ENCODE data around the gene EFHC2. TPM values are rescaled to one million over a fixed set of nuclear protein-coding genes. Genes with fewer than 3 reads are reported as not detected.

The EFHC2 gene
- total RNA-seq, 1 experiment from 2014 or later = not detected

DNA sequence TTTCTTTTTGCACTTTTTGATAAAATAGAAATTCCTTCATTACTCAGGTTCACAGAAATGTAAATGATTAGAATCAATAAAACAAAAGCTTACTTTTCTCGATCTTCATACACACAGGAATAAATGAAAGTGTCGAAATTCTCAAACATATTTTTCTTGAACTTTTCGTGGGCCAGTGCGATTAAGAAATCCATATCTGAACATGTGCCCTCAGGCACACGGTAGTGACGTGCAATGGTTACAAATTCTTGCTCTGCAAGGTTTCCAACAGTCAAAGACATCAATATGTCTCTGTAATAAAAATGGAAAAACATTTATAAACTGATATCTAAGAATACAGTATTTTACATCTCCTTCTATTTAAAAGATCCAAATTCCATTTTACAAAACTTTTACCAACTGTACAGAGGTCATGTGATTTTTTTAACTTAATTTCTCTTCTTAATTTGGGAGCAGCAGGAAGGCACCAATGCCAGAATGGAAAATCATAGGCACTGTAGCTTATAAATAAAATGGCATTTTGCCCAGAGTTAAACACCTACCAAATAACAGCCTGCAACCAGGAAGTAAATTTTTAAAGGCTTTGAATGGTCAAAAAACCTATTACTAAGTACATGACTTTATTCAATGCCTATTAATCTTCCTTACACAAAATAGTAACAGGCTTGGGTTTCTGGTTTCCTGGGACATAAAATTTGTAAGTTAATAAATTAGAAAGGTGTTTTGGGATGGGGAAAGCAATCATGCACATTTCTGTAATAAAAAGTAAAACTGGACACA lies 165.0 kb downstream of the EFHC2 start:
- H3K4me1 ChIP-seq (ENCODE audit: low read length) = no peaks in the 10 kb centered on the region
- H3K9me2 ChIP-seq (replicated peaks; ENCODE audit: insufficient read depth, low read length) = no peaks in the 10 kb centered on the region
- H3K27ac ChIP-seq (ENCODE audit: low read length) = no peak overlapping the region
- no peaks in the 10 kb centered on the region for H4K20me1 ChIP-seq (ENCODE audit: insufficient read depth, low read depth, low read length)
- H3K27me3 ChIP-seq (ENCODE audit: low read length) = no peaks in the 10 kb centered on the region
- H3K36me3 ChIP-seq (ENCODE audit: insufficient read depth, low read length) = no peaks in the 10 kb centered on the region
- H3K9me3 ChIP-seq (ENCODE audit: low read length) = no peaks in the 10 kb centered on the region
- H3K9ac ChIP-seq (ENCODE audit: low read length) = no peak overlapping the region
- H3K79me2 ChIP-seq (ENCODE audit: low read length) = no peaks in the 10 kb centered on the region
- no peak overlapping the region for H3K4me3 ChIP-seq (ENCODE audit: low read length)
- H2AFZ ChIP-seq (ENCODE audit: low read length) = no peak overlapping the region
- H3K4me2 ChIP-seq (ENCODE audit: low read depth, low read length, poor library complexity, severe bottlenecking) = no peak overlapping the region
- DNase-seq = no peak

GRCh38 chrX:44175455-44175854 lies 168.0 kb downstream of the EFHC2 start:
- no peak overlapping the region for H3K4me3 ChIP-seq (ENCODE audit: low read length)
- H3K79me2 ChIP-seq (ENCODE audit: low read length) = no peaks in the 10 kb centered on the region
- H4K20me1 ChIP-seq (ENCODE audit: insufficient read depth, low read depth, low read length) = no peaks in the 10 kb centered on the region
- no peak overlapping the region for H3K27ac ChIP-seq (ENCODE audit: low read length)
- no peaks in the 10 kb centered on the region for H3K4me1 ChIP-seq (ENCODE audit: low read length)
- H3K4me2 ChIP-seq (ENCODE audit: low read depth, low read length, poor library complexity, severe bottlenecking) = no peak overlapping the region
- H3K9ac ChIP-seq (ENCODE audit: low read length) = no peak overlapping the region
- H3K27me3 ChIP-seq (ENCODE audit: low read length) = no peaks in the 10 kb centered on the region
- no peak for DNase-seq
- no peaks in the 10 kb centered on the region for H3K9me3 ChIP-seq (ENCODE audit: low read length)
- no peaks in the 10 kb centered on the region for H3K9me2 ChIP-seq (replicated peaks; ENCODE audit: insufficient read depth, low read length)
- H3K36me3 ChIP-seq (ENCODE audit: insufficient read depth, low read length) = no peaks in the 10 kb centered on the region
- H2AFZ ChIP-seq (ENCODE audit: low read length) = no peak overlapping the region

GRCh38 chrX:44174061-44174460 lies 169.4 kb downstream of the EFHC2 start:
- no peak overlapping the region for H3K4me2 ChIP-seq (ENCODE audit: low read depth, low read length, poor library complexity, severe bottlenecking)
- no peak overlapping the region for H2AFZ ChIP-seq (ENCODE audit: low read length)
- no peak for DNase-seq
- H3K9ac ChIP-seq (ENCODE audit: low read length) = no peak overlapping the region
- no peaks in the 10 kb centered on the region for H3K9me3 ChIP-seq (ENCODE audit: low read length)
- no peak overlapping the region for H3K4me3 ChIP-seq (ENCODE audit: low read length)
- H3K27me3 ChIP-seq (ENCODE audit: low read length) = no peaks in the 10 kb centered on the region
- H3K79me2 ChIP-seq (ENCODE audit: low read length) = no peaks in the 10 kb centered on the region
- H3K36me3 ChIP-seq (ENCODE audit: insufficient read depth, low read length) = no peaks in the 10 kb centered on the region
- no peaks in the 10 kb centered on the region for H3K9me2 ChIP-seq (replicated peaks; ENCODE audit: insufficient read depth, low read length)
- H3K27ac ChIP-seq (ENCODE audit: low read length) = no peak overlapping the region
- no peaks in the 10 kb centered on the region for H4K20me1 ChIP-seq (ENCODE audit: insufficient read depth, low read depth, low read length)
- no peaks in the 10 kb centered on the region for H3K4me1 ChIP-seq (ENCODE audit: low read length)

DNA sequence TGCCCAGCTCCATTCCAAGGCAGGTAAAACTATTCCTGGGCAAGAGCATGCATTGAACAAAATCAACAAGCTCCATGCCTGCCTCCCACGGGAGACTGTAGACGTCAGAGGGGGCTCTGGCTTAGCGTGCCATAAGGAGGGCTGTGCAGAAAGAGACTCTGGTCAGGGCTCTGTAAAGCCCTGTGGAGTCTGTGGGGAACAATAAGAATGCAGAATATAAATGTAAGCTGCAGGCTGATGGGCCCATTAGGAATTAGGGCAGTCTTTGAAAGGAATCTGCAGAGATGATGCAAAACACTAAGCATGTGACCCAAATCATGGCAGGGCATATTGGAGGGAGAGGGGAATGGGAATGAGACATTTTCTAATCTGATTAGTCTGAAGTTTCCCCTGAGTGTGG lies 170.3 kb downstream of the EFHC2 start:
- Histone ChIP-seq H3K27ac (ENCODE audit: low read length) (no peak overlapping the region), H3K4me1 (ENCODE audit: low read length) (no peaks in the 10 kb centered on the region), H3K9me3 (ENCODE audit: low read length) (no peaks in the 10 kb centered on the region), H3K27me3 (ENCODE audit: low read length) (no peaks in the 10 kb centered on the region), H3K4me3 (ENCODE audit: low read length) (no peak overlapping the region), H3K79me2 (ENCODE audit: low read length) (no peaks in the 10 kb centered on the region), H3K36me3 (ENCODE audit: insufficient read depth, low read length) (no peaks in the 10 kb centered on the region), H4K20me1 (ENCODE audit: insufficient read depth, low read depth, low read length) (no peaks in the 10 kb centered on the region), H3K9ac (ENCODE audit: low read length) (no peak overlapping the region), H3K4me2 (ENCODE audit: low read depth, low read length, poor library complexity, severe bottlenecking) (no peak overlapping the region), H3K9me2 (replicated peaks; ENCODE audit: insufficient read depth, low read length) (no peaks in the 10 kb centered on the region), H2AFZ (ENCODE audit: low read length) (no peak overlapping the region)
- DNase-seq = no peak

- H3K4me1 ChIP-seq (ENCODE audit: low read length) = no peaks in the 10 kb centered on the region
- H3K27me3 ChIP-seq (ENCODE audit: low read length) = no peaks in the 10 kb centered on the region
- no peak overlapping the region for H2AFZ ChIP-seq (ENCODE audit: low read length)
Measured at GRCh38 chrX:44167116-44167515, 176.4 kb downstream of the EFHC2 start.

DNA sequence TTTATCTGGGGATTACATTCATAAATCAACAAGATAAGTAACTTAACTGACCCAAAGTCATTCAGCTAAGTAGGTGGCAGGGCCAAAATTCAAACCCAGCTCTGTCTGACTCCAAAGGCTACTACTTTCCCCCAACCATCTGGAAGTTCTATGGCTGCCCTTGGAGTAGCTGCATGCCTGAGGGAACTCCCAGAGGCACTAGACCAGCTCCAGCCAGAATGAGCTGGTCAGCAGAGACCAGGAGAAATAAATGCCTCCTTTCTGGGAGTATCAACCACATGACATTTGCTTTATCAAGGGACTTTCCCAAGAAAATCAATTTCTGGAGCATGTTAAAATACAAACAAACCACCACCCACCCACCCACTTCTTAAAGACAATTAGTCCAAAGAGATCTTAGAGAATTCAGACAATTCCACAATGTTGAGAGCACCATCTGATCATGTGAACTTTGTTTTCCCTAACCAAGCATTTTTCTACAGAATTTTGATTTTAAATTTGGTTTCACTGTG lies 180.5 kb downstream of the EFHC2 start:
- H3K79me2 ChIP-seq (ENCODE audit: low read length) = no peaks in the 10 kb centered on the region
- H3K27ac ChIP-seq (ENCODE audit: low read length) = no peak overlapping the region

More at GRCh38 chrX:44167116-44167515, 176.4 kb downstream of the EFHC2 start:
- no peak overlapping the region for H3K27ac ChIP-seq (ENCODE audit: low read length)
- H3K36me3 ChIP-seq (ENCODE audit: insufficient read depth, low read length) = no peaks in the 10 kb centered on the region
- H3K79me2 ChIP-seq (ENCODE audit: low read length) = no peaks in the 10 kb centered on the region
- H3K9me2 ChIP-seq (replicated peaks; ENCODE audit: insufficient read depth, low read length) = no peaks in the 10 kb centered on the region
- H4K20me1 ChIP-seq (ENCODE audit: insufficient read depth, low read depth, low read length) = no peaks in the 10 kb centered on the region
- DNase-seq = no peak
- no peak overlapping the region for H3K4me2 ChIP-seq (ENCODE audit: low read depth, low read length, poor library complexity, severe bottlenecking)
- no peaks in the 10 kb centered on the region for H3K9me3 ChIP-seq (ENCODE audit: low read length)
- H3K9ac ChIP-seq (ENCODE audit: low read length) = no peak overlapping the region
- no peak overlapping the region for H3K4me3 ChIP-seq (ENCODE audit: low read length)

DNA sequence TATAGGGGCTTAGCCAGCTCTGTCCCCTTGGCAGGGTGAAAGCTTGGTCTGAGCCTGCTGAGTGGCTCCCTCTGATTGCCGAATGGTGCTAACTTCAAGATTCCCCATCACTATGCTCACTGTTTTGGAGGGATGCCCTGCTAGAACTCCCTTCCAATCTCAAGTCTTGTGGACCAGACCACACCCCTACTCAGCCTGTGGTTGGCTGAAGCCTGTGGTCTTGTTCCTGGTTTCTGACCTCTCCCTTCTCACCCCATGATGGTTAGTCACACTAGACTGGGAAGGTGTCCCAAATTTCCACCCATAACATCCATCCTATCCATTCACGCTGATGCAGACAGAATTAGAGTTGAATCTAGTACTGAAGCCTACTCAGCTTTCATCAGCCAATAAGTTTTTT lies 185.6 kb downstream of the EFHC2 start:
- Histone ChIP-seq H3K4me1 (ENCODE audit: low read length) (no peaks in the 10 kb centered on the region), H3K9me3 (ENCODE audit: low read length) (no peaks in the 10 kb centered on the region), H3K36me3 (ENCODE audit: insufficient read depth, low read length) (no peaks in the 10 kb centered on the region), H3K9ac (ENCODE audit: low read length) (no peak overlapping the region), H3K79me2 (ENCODE audit: low read length) (no peaks in the 10 kb centered on the region), H3K27me3 (ENCODE audit: low read length) (no peaks in the 10 kb centered on the region), H3K4me2 (ENCODE audit: low read depth, low read length, poor library complexity, severe bottlenecking) (no peak overlapping the region), H3K4me3 (ENCODE audit: low read length) (no peak overlapping the region), H4K20me1 (ENCODE audit: insufficient read depth, low read depth, low read length) (no peaks in the 10 kb centered on the region), H3K27ac (ENCODE audit: low read length) (no peak overlapping the region), H2AFZ (ENCODE audit: low read length) (no peak overlapping the region), H3K9me2 (replicated peaks; ENCODE audit: insufficient read depth, low read length) (0 out of 2 replicates have a peak, but pooled peaks cover 3% of the 10 kb centered on the region)
- no peak for DNase-seq

More for the DNA sequence above, 180.5 kb downstream of the EFHC2 start:
- Histone ChIP-seq H3K4me1 (ENCODE audit: low read length) (no peaks in the 10 kb centered on the region), H3K4me2 (ENCODE audit: low read depth, low read length, poor library complexity, severe bottlenecking) (no peak overlapping the region), H4K20me1 (ENCODE audit: insufficient read depth, low read depth, low read length) (no peaks in the 10 kb centered on the region), H2AFZ (ENCODE audit: low read length) (no peak overlapping the region), H3K36me3 (ENCODE audit: insufficient read depth, low read length) (no peaks in the 10 kb centered on the region), H3K9me2 (replicated peaks; ENCODE audit: insufficient read depth, low read length) (0 out of 2 replicates have a peak, but pooled peaks cover 3% of the 10 kb centered on the region), H3K9me3 (ENCODE audit: low read length) (no peaks in the 10 kb centered on the region), H3K9ac (ENCODE audit: low read length) (no peak overlapping the region), H3K4me3 (ENCODE audit: low read length) (no peak overlapping the region), H3K27me3 (ENCODE audit: low read length) (no peaks in the 10 kb centered on the region)
- DNase-seq = no peak

GRCh38 chrX:44157283-44157682 lies 186.2 kb downstream of the EFHC2 start:
- Histone ChIP-seq H3K9me3 (ENCODE audit: low read length) (no peaks in the 10 kb centered on the region), H3K27me3 (ENCODE audit: low read length) (no peaks in the 10 kb centered on the region), H4K20me1 (ENCODE audit: insufficient read depth, low read depth, low read length) (no peaks in the 10 kb centered on the region), H3K4me3 (ENCODE audit: low read length) (no peak overlapping the region), H3K4me2 (ENCODE audit: low read depth, low read length, poor library complexity, severe bottlenecking) (no peak overlapping the region), H3K9ac (ENCODE audit: low read length) (no peak overlapping the region), H3K27ac (ENCODE audit: low read length) (no peak overlapping the region), H3K79me2 (ENCODE audit: low read length) (no peaks in the 10 kb centered on the region), H3K9me2 (replicated peaks; ENCODE audit: insufficient read depth, low read length) (0 out of 2 replicates have a peak, but pooled peaks cover 3% of the 10 kb centered on the region), H3K4me1 (ENCODE audit: low read length) (no peaks in the 10 kb centered on the region), H3K36me3 (ENCODE audit: insufficient read depth, low read length) (no peaks in the 10 kb centered on the region), H2AFZ (ENCODE audit: low read length) (no peak overlapping the region)
- DNase-seq = no peak

All from Karpas-422 (cell line).